ENCODE results near the gene BRD8.
"Not testable (repeated sequence)": the region's sequence is repeated elsewhere in the genome, so short reads cannot be mapped to it uniquely, and the experiment has no call there.

Gene BRD8

DNA sequence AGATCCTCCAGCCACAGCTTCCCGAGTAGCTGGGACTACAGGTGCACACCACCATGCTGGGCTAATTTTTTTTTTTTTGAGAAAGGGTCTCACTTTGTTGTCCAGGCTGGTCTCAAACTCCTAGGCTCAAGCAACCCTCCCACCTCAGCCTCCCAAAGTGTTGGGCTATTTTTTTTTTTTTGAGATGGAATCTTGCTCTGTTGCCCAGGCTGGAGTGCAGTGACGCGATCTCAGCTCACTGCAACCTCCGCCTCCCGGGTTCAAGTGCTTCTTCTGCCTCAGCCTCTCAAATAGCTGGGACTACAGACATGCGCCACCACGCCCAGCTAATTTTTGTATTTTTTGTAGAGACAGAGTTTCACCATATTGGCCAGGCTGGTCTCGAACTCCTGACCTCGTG lies 22.5 kb downstream of the BRD8 start:
- DNase-seq = not testable (repeated sequence)

DNA sequence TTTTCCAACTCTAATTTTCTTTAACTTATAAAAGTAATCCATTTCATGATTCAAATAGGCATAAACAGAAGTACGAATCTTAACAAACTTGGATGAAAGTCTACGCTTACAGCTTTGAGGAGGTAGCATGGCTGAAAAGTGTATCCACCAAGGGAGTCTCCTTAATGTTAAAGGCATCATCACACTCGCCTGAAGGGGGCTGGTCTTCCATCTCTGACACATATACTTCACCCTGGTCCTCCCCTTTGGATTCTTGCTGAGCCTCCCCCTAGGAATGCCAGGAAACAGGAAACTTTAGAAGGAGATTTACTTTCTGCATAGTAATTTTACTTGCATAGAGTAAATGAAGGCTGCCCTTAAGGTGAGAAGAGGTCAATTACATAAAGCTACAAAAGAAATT lies 28.9 kb downstream of the BRD8 start:
- no peak for DNase-seq

- no peak for DNase-seq
Measured at GRCh38 chr5:138148811-138149210, 29.6 kb downstream of the BRD8 start.

GRCh38 chr5:138143578-138143977 lies 34.9 kb downstream of the BRD8 start:
- not testable (repeated sequence) for DNase-seq

GRCh38 chr5:138141734-138142133 lies 36.7 kb downstream of the BRD8 start:
- DNase-seq = no peak

DNA sequence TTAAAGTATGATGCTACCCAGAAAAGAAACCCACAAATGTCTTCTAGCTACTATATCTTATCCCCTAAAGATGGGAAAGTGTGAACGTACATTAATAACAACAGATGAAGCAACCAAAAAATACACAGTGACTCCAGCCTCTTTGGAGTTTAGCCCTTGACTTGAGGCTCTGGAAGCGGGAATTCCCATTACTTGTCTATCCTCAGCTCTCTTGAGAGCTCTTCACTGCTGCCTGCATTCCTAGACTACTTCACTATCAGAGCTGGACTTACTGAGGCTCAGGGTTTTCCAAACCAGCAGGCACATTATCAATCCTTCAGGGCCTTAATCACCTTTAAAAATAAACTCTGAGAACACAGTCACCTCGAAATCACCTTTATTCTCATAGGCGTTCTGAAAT lies 38.2 kb downstream of the BRD8 start:
- no peak for DNase-seq

DNA sequence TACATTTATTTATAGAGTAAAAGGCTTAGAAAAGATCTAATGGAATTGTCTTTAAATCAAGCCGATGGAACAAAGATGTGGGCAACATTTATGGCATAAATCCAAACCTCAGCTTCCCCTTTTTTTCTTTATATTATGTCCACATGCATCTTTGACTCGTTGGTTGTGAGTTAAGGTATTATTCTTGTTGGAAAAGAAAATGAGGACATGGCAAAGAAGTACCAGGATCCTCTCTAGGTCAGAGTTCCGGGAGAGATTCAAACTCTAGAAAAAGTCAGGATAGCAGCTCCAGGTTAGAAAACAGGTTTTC lies 38.7 kb downstream of the BRD8 start:
- no peak for DNase-seq

- no peak for DNase-seq
Measured at GRCh38 chr5:138138949-138139780, 39.3 kb downstream of the BRD8 start, which contains the start of gene NME5. NME5 (minus strand) TSS chr5:138139428; CDS start chr5:138138780, 648 bp downstream.

GRCh38 chr5:138132543-138132942 lies 45.9 kb downstream of the BRD8 start:
- no peak for DNase-seq

DNA sequence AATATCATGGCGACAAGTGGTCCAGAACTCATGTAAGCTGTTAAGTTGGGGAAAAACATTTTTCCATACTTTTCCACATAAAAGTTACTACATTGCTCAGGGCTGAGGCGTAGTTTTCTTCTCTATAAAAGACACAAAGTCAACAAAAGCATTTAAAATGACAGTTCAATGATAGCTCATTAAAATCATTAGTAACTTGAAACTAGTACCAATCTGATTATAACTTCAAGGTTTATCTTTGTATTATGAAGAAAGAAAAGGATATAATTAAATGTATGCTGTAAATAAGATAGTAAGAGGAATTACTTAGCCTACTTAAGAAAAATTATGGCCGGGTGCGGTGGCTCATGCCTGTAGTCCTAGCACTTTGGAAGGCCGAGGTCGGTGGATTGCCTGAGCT lies 49.1 kb downstream of the BRD8 start:
- no peak for DNase-seq

GRCh38 chr5:138128334-138128733 lies 50.1 kb downstream of the BRD8 start:
- no peak for DNase-seq

GRCh38 chr5:138115254-138115653 lies 63.2 kb downstream of the BRD8 start:
- DNase-seq = no peak

DNA sequence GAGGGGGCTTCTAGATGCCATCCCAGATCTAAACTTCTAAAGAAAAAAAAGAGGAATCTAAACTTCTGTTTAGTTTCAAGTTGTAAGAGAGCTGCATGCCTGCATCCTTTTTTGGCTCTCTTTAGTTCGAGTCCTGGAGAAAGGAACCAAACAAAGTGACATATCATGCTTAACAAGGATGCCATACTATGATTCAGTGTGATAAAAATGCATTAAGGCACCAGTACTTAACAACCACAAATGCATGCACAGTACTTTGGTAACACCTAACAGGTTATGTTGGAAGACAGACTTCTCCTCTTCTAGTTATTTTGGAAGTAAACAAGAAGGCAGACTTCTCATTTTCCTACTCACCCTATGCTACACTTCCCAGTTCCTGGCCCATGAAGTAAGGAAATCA lies 66.5 kb downstream of the BRD8 start:
- no peak for DNase-seq

- DNase-seq = no peak
Measured at GRCh38 chr5:138111181-138111580, 67.2 kb downstream of the BRD8 start.

GRCh38 chr5:138110266-138110963 lies 68.0 kb downstream of the BRD8 start:
- DNase-seq = no peak

DNA sequence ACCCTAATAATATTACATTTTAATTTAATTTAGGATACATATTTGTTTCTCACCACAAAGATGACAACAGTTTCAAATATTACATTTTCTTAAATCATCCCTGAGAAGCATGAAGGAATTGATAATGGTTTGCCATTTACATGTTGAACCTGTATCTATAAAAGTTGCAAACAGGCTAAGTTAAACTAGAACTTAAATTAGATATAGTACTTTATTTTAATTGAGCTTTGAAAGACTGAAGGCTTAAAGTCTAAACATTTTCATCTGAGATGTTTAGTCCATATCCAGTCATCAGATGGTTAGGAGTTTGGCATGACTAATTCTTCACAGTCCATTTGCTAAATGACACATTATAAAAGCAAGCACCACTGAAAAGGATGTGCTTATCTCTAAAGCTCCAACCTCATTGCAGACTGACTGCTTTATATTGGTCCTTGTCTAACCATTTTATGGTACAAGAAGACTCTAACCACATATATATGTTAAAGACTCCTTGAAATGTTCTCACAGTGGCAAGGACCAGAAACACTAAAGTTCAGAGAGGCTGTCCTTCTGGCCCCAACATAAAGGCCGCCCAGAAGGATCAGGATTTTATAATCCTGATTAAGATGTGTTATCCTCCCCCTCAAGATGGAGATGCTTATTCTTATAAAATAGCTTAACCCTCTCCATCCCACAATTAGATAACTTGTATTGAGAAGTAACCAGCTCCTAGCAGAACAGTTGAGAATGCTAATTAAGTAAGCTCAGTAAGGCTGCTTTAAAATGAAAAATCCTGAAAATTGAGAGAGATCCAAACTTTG lies 68.8 kb downstream of the BRD8 start:
- DNase-seq = no peak

DNA sequence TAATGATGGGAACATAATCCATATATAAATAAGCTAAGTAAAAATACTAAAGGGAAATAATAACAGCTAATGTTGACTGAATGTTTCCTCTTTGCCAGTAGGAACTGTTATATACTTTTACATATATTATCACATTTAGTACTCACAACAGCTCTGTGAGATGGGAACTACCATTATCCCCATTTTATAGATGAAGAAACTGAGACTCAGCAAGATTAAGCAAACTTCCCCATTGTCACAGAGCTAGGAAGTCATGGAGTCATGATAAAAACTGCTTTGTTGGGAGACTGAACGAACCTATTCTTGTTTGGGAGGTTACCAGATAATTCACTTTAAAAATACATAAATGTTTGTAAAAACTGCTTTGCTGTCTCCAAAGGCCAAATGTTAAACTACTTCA lies 71.2 kb downstream of the BRD8 start:
- no peak for DNase-seq

GRCh38 chr5:138105709-138106108 lies 72.7 kb downstream of the BRD8 start:
- no peak for DNase-seq

GRCh38 chr5:138103319-138103637 lies 75.2 kb downstream of the BRD8 start:
- DNase-seq = no peak

DNA sequence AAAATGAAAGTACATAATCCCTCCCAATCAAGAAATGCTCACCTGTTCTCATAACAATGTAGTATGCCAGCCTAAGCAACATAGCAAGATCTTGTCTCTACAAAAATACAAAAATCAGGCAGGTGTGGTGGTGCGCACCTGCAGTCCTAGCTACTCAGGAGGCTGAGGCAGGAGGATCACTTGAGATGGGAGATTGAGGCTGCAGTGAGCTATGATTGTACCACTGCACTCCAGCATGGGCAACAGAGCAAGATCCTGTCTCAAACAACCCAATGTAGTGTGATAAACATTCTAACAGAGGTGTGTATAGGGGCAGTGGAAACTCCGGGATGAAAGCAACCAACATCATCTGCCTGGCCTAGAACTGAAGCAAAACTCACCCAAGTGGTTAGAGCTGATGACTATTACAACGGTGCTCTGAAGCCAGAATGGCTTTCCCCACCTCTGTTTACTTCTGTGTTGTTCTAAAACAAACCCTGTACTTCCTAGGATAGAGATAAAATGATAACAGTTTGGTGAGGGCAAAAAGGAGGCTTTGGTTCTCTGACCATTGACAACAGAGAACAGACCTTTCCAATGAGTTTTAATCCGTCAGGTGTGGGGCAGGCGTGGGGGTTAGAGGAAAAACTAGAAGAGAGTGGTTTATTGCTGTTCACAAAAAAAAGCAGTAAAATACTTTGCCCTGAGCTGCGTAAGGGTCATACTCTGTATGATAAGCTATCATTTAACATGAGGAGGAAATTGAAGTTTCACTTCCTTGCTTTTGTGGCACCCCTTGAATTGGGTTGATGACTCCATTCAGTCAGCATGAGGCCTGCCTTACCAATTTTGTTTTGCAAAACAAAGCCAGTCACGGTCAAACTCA lies 75.7 kb downstream of the BRD8 start:
- no peak for DNase-seq

DNA sequence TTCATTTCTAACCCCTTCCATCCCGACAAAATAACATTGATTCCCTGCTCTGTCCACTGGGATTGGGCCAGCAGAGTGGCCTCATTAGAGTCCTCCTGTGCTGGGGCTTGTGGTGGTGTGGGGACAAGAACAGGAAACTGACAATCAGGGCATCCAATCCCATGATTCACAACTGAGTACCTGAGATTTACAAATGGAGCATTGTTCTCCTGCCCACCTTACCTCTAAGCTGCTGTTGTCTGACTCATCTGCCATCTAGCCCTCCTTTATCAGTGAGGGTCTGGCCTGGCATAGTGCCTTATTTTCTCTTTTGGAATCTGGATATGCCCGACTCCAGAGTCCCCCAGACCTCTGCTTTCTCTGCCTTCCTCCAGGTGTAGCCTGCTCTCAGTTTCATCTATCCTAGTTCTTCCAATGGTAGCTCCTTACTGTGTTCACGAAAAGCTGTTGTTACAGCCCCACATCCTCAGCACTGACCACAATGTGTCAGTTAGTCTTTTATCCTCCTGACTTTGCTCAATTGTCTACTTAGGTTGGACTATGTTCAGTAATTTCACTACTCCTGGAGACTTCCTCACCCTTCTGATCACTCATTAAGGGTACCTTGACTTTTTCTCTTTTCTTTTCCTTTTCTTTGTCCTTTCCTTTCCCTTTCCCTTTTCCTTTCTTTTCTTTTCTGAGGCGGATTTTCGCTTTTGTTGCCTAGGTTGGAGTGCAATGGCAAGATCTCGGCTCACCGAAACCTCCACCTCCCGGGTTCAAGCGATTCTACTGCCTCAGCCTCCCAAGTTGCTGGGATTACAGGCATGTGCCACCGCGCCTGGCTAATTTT lies 81.2 kb downstream of the BRD8 start:
- DNase-seq = no peak

- no peak for DNase-seq
Measured at GRCh38 chr5:138096363-138096762, 82.1 kb downstream of the BRD8 start.
